ENCODE measurements around the gene LCE7A.

The LCE7A gene

GRCh38 chr1:152880316-152880715, 20.5 kb downstream of the LCE7A start:
- no peak for DNase-seq (ENCODE audit: low spot score)
- no peak for FAIRE-seq

GRCh38 chr1:152880907-152881306, 21.1 kb downstream of the LCE7A start:
- FAIRE-seq: no peak

DNA sequence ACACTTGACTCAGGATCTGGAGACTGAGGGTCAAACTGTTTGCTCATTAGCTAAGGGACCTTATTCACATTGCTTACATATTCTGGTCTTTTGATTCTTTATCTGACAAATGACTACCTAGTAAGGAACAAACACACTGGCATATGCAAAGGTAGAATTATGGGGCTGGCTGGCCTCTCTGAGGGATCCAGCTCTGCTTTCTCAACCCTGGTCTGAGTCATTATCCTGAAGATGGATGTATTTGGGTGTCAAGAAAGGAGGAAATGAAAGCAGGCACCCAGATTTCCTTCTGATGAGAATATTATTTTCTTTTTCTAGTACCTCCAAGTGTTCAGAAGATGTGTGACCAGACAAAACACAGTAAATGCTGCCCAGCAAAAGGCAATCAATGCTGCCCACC, 24.3 kb downstream of the LCE7A start:
- FAIRE-seq (no peak), DNase-seq (ENCODE audit: low spot score) (no peak)

More at GRCh38 chr1:152880907-152881306, 21.1 kb downstream of the LCE7A start:
- no peak for DNase-seq (ENCODE audit: low spot score)

DNA sequence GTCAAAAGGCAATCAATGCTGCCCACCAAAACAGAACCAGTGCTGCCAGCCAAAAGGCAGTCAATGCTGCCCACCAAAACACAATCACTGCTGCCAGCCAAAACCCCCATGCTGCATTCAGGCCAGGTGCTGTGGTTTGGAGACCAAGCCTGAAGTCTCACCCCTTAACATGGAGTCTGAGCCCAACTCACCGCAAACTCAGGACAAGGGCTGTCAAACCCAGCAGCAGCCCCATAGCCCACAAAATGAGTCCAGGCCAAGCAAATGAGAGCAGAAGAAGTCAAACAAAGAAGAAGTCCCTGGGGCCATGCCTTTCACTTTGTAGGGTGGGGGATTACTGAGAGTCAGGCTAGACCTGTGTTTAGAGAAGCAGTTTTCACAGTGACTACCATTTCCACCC, 24.7 kb downstream of the LCE7A start:
- FAIRE-seq (no peak), DNase-seq (ENCODE audit: low spot score) (no peak)

- no peak for FAIRE-seq
- no peak for DNase-seq (ENCODE audit: low spot score)
Observed at GRCh38 chr1:152884966-152885624, 25.3 kb downstream of the LCE7A start.

GRCh38 chr1:152886085-152886484, 26.3 kb downstream of the LCE7A start:
- no peak for DNase-seq (ENCODE audit: low spot score)
- FAIRE-seq: no peak

DNA sequence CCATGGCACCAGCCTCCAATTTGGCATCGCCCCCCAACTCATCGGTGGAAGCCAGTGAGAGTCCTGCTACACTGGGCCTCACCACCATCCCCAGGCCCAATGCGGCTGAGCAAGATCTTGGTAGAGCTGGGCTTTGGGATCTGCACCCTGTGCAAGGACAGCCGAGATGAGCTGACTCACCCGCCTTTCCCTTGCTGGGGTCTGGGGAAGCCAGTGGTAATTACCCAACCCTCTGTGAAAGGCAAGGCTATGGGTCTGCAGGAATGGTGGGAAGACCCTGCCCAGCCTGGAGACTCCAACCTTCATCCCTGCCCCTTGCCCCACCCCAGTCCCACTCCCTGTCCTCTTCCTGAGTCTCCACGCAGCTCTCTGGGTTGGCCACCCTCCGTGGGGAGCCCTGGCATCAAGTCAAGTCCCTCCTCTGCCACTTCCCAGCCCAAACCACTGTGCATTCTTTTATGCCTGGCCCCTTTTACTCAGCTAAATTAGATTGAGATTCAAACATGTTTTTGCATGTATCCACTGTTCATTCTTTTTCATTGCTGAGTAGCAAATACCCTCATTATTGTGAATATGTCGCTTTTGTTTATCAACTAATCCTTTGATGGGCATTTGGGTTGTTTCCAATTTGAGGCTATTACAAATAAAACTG, 27.1 kb downstream of the LCE7A start:
- DNase-seq (ENCODE audit: low spot score) (no peak), FAIRE-seq (no peak)

DNA sequence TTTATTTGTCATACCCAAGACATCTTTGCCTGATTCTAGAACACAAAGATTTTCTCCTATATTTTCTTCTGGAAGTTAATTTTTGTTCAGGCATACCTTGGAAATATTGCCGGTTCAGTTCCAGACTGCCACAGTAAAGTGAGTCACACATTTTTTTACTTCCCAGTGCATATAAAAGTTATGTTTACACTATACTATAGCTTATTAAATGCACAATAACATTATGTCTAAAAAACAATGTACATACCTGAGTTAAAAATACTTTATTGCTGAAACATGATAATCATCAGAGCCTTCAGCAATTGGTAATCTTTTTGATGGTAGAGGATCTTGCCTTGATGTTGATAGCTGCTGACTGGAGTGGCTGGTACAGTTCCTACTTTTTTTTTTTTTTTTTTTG, 28.3 kb downstream of the LCE7A start:
- FAIRE-seq (no peak), DNase-seq (ENCODE audit: low spot score) (no peak)

DNA sequence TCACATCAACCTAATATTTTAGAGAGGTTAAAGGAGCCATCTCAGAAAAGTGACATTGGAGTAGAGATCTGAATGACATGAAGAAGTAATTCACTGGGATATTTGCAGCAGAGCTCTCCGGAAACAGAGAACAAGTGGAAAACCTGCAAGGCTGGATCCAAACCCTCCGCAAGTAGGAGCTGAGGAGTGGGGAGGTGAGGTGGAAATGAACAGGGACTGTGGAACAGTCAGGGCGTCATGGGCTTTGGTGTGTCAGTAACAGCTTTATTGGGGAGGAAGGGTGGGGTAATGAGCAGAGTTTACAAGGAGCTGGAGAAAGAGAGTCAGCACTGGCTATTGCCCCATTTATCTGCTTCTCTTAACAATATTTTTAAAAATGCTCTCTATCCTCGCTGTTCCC, 39.2 kb downstream of the LCE7A start:
- FAIRE-seq (no peak), DNase-seq (ENCODE audit: low spot score) (no peak)

DNA sequence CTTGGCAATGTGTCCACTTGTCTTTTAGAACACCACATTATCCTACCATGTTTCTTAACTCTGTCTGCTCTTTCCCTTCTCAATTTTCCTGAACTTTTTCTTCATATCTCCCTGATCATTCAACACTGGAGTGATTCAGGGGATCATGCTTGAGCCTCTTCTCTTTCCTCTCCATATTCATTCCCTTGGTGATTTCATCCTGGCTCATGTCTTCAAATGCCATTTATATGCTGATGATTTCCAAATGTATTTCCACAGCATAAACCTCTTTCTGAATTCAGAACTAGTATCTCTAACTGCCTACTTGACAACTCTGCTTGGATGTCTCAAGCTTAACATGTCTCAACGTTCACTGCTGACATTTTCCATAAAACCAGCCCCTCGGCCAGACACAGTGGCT, 40.1 kb downstream of the LCE7A start:
- FAIRE-seq: no peak

DNA sequence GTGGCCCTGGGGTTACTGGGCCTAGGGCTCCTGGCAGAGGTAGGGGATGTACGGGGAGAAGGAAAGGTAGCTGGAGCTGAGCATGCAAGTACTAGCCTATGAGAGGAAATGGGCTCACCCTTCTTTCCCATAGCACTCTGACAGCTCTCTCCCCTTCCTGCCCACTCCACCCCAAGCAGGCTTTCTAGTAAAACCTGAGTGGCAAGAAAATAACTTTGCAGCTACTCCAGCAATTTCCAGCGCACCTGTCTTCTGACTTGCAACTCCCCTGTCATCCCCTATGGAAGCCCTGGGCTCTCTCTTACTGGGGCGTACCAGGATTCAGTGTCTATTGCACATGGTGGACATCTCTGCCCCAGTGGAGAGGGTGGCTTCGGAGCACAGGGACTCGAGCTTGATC, 41.8 kb downstream of the LCE7A start:
- DNase-seq (ENCODE audit: low spot score): no peak

More for the DNA sequence above, 40.1 kb downstream of the LCE7A start:
- DNase-seq (ENCODE audit: low spot score): no peak

GRCh38 chr1:152902636-152903035, 42.8 kb downstream of the LCE7A start:
- FAIRE-seq: no peak
- no peak for DNase-seq (ENCODE audit: low spot score)

More for the DNA sequence above, 41.8 kb downstream of the LCE7A start:
- FAIRE-seq: no peak

DNA sequence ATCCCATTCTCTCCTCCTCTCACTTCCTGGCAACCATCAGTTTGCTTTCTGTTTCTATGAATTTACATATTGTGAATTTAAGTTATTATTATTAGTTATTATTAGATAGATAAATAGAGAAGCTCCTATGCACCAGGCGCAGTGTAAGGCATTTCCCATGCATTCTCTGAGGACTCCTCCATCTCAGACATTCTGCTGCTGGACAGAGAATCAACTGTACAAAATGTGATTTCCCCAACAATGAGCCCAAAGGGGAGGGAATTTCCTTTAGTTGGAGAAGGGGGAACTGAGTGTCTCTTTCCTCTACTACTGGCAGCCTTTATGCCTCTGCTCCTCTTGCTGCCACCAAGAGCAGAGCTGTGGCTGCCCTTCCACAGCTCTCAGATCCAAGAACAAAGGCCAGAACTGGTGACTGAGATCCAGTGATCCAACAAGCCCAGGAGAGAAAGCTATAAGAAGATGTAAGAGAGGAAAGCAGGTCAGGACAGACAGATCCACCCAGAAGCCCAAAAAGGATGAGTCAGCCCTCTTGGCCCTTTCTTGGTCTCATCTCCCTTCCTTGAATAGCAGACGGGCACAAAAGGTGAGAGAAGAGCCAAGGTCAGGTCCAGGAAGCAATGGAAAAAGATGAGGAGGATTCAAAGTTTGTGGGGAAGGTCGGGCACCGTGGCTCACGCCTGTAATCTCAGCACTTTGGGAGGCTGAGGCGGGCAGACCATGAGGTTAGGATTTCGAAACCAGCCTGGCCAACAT, 45.1 kb downstream of the LCE7A start:
- no peak for FAIRE-seq
- DNase-seq (ENCODE audit: low spot score): no peak

GRCh38 chr1:152906023-152906565, 46.3 kb downstream of the LCE7A start:
- FAIRE-seq: no peak
- peak; percentile 57 for DNase-seq (ENCODE audit: low spot score)

- FAIRE-seq (no peak), DNase-seq (ENCODE audit: low spot score) (no peak)
Observed at GRCh38 chr1:152907686-152908601, 48.1 kb downstream of the LCE7A start, which contains the start of gene IVL. Gene IVL, plus strand, starts transcription at chr1:152908546. Its CDS starts 1,252 bp downstream, at chr1:152909798.

GRCh38 chr1:152909206-152909605, 49.4 kb downstream of the LCE7A start:
- FAIRE-seq (no peak), DNase-seq (ENCODE audit: low spot score) (peak; percentile 17)
